Activated T-cell treated with anti-CD3 and anti-CD28 coated beads, Interleukin-2, amount 50 U/mL, for 72 hours (primary cell): Measurements from ENCODE around the gene TUBB2B. TPM values are rescaled to one million over a fixed set of nuclear protein-coding genes. Genes with fewer than 3 reads are reported as not detected.
"Not testable (repeated sequence)": the region's sequence is repeated elsewhere in the genome, so short reads cannot be mapped to it uniquely, and the experiment has no call there.

Experiments used
- ATAC-seq, 2 donors: fragments of 150-1000 bp; cut with Tn5 transposase; replicated peaks in 1 of 2; 2 replicates each; pipeline ENCODE4 v1.10.0; 2021; ENCODE audit warnings: moderate library complexity in 2 of 2, mild to moderate bottlenecking in 1 of 2
- DNase-seq, 2 donors: peaks; one replicate each; pipeline ENCODE4 v3.0.0; 2021 to 2022; ENCODE audit warnings: mixed read lengths in 1 of 2
- H3K27ac Mint-ChIP-seq: one replicate; pipeline ENCODE4 v1.8.0; 2022; ENCODE audit warnings: mild to moderate bottlenecking, moderate library complexity, mixed read lengths
- H3K27me3 Mint-ChIP-seq: one replicate; pipeline ENCODE4 v1.8.0; 2022; ENCODE audit warnings: low read depth, mixed read lengths
- H3K36me3 Mint-ChIP-seq, 2 donors: one replicate each; pipeline ENCODE4 v1.8.0; 2022; ENCODE audit warnings: mixed read lengths in 2 of 2, mild to moderate bottlenecking in 1 of 2; ENCODE audit not compliant: insufficient read depth in 2 of 2
- H3K4me1 Mint-ChIP-seq: one replicate; pipeline ENCODE4 v1.8.0; 2022; ENCODE audit warnings: low read depth, mixed read lengths
- H3K4me3 Mint-ChIP-seq, 2 donors: one replicate each; pipeline ENCODE4 v1.8.0; 2022; ENCODE audit warnings: mild to moderate bottlenecking in 2 of 2, mixed read lengths in 2 of 2, moderate library complexity in 2 of 2
- H3K9me3 Mint-ChIP-seq, 2 donors: one replicate each; pipeline ENCODE4 v1.8.0; 2022; ENCODE audit warnings: mixed read lengths in 2 of 2
- total RNA-seq, 2 donors: library from RNA; stranded (reverse); gene quantifications; one replicate each; pipeline ENCODE4 v1.2.3, GENCODE V29; 2022

Gene TUBB2B
- total RNA-seq, 2 donors from 2014 or later = 0.35 TPM; not detected in 1

DNA sequence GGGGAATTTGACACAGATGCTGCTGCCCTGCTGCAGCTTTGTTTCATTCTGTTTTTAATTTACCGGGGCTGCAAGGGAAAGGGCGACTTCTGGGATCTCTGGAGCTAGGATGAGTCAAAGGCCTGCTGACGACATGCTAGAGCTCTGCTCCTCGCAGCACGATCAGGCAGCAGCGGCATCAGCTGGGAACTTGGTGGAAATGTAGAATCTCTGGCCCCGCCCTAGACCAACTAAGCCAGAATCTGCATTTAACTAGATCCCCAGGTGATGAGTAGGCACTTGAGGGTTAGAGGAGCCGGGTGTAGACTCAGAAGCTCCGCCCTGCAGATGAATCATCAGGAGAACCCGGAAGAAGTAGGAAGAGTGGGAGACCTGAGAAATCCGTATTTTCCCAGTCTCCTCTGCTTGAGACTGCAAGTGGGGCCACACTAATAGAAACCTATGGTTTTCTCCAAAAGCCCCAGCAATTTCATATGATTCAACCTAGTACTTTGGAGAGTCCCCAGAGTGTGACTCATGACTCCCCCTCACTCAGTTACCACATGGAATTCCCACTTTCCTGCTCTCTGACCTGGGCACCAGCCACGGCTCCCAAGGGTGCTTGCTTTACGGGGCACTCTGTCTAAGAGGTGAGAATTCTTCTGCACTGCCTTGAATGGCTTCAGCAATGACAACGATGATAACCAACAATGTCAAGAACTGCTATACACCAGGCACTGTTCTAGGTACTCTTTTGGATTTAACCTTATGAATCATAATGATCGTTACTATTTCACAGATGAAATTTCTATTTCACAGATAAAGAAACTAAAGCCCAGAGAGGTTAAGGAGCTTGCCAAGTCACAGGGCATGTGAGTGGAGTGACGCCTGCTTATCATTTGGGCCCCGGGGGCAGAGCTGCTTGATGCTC, 18.1 kb downstream of the TUBB2B start:
- Mint-ChIP-seq H3K4me1 (peaks cover 25% of the 10 kb centered on the region), H3K27me3 (peaks cover 52% of the 10 kb centered on the region), H3K36me3 (peaks cover 0 to 4% of the 10 kb centered on the region in 2 donors), H3K9me3 (no peaks in the 10 kb centered on the region), H3K27ac (peak overlapping the region; percentile 82), H3K4me3 (peak overlapping the region; percentile 81 to 86)
- DNase-seq = peak; percentile 65 to 69
- ATAC-seq = peak; percentile 88 to 90

- peak overlapping the region; percentile 81 to 86 for H3K4me3 Mint-ChIP-seq
- ATAC-seq (no peak), DNase-seq (no peak)
- no peaks in the 10 kb centered on the region for H3K9me3 Mint-ChIP-seq
- H3K27ac Mint-ChIP-seq = peak overlapping the region; percentile 82
- H3K27me3 Mint-ChIP-seq = peaks cover 55% of the 10 kb centered on the region
- peaks cover 0 to 6% of the 10 kb centered on the region in 2 donors for H3K36me3 Mint-ChIP-seq
- H3K4me1 Mint-ChIP-seq = peaks cover 25% of the 10 kb centered on the region
Observed at GRCh38 chr6:3208775-3209113, 18.7 kb downstream of the TUBB2B start.

DNA sequence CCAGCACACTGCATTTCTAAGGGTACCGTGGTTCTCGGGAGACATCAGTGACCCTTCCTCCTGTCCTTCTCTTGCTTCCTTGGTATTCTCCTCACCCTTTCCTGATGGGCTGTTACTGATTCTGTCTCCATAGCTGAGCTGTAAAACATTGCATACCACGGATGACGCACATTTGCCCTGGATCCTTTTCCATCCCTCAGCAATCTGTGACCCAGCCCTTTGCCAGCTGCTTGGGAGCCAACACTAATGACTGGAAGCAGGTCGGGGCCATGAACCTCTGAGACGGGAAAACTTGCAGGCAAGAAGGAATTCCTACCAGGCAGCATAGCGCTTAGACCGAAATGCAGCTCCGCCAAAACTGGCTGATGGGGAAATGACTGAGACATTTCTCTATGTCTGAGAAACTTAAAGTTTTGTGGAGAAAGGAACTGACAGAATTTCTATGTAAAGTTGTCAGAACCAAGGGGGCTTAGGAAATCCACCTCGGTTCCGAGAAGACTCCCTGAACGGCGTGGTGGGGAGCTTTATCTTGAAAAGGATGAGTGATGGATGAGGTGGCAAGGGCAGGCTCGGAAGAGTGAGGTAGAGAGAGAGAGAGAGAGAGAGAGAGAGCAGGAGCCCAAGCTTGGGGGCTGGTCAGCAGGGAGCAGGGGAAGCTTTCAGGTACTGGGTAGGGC, 19.2 kb downstream of the TUBB2B start:
- no peak for DNase-seq
- H3K27me3 Mint-ChIP-seq = peaks cover 55% of the 10 kb centered on the region
- peaks cover 25% of the 10 kb centered on the region for H3K4me1 Mint-ChIP-seq
- H3K9me3 Mint-ChIP-seq = peaks cover 1 to 2% of the 10 kb centered on the region in 2 donors
- peak overlapping the region; percentile 81 to 86 for H3K4me3 Mint-ChIP-seq
- peak overlapping the region; percentile 82 for H3K27ac Mint-ChIP-seq
- peaks cover 0 to 6% of the 10 kb centered on the region in 2 donors for H3K36me3 Mint-ChIP-seq
- no peak for ATAC-seq

DNA sequence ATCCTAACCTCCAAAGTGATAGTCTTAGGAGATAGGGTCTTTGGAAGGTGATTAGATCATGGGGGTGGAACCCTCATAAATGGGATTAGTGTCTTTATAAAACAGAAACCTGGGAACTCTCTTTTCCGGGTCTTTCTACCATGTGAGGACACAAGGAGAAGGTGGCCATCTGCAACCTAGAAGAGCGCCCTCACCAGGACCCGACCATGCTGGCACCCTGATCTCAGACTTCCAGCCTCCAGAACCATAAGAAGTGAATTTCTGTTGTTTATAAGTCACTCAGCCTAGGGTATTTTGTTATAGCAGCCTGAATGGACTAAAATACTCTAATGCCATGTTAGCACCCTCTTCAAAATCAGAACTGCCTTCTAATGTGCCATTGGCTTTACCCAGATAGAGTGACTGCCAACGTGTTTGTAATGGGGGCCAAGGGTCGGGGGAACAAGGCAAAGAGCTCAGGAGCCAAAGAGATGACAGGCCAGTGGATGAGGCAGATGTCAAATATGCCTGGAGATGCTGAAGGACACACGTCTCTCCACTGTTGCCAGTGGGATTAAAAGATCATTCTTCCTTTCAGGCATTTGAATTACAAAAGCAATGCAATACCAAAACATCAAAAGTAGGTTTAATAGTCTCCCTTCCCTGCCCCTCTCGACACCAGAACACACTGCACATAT, 21.0 kb downstream of the TUBB2B start:
- H3K4me3 Mint-ChIP-seq = no peak overlapping the region
- H3K27ac Mint-ChIP-seq = no peak overlapping the region
- peaks cover 25% of the 10 kb centered on the region for H3K4me1 Mint-ChIP-seq
- peaks cover 0 to 6% of the 10 kb centered on the region in 2 donors for H3K36me3 Mint-ChIP-seq
- H3K9me3 Mint-ChIP-seq = peaks cover 1 to 2% of the 10 kb centered on the region in 2 donors
- DNase-seq (no peak), ATAC-seq (no peak)
- peaks cover 48% of the 10 kb centered on the region for H3K27me3 Mint-ChIP-seq

- DNase-seq = no peak
- no peak for ATAC-seq
- Mint-ChIP-seq H3K27me3 (peaks cover 43% of the 10 kb centered on the region), H3K4me3 (no peak overlapping the region), H3K27ac (no peak overlapping the region), H3K36me3 (peaks cover 0 to 6% of the 10 kb centered on the region in 2 donors), H3K9me3 (peaks cover 1 to 2% of the 10 kb centered on the region in 2 donors), H3K4me1 (peaks cover 25% of the 10 kb centered on the region)
Observed at GRCh38 chr6:3205913-3206312, 21.5 kb downstream of the TUBB2B start.

GRCh38 chr6:3204921-3205320, 22.5 kb downstream of the TUBB2B start:
- Mint-ChIP-seq H3K4me1 (peaks cover 20% of the 10 kb centered on the region), H3K27ac (no peak overlapping the region), H3K9me3 (peaks cover 1 to 2% of the 10 kb centered on the region in 2 donors), H3K27me3 (peaks cover 50% of the 10 kb centered on the region), H3K36me3 (peaks cover 0 to 6% of the 10 kb centered on the region in 2 donors), H3K4me3 (no peak overlapping the region)
- DNase-seq = no peak
- ATAC-seq = no peak

- ATAC-seq (no peak), DNase-seq (no peak)
- Mint-ChIP-seq H3K27me3 (peaks cover 50% of the 10 kb centered on the region), H3K4me1 (peaks cover 3% of the 10 kb centered on the region), H3K27ac (no peak overlapping the region), H3K36me3 (peaks cover 0 to 6% of the 10 kb centered on the region in 2 donors), H3K4me3 (no peak overlapping the region), H3K9me3 (peaks cover 1 to 3% of the 10 kb centered on the region in 2 donors)
Observed at GRCh38 chr6:3202999-3203696, 24.3 kb downstream of the TUBB2B start.

DNA sequence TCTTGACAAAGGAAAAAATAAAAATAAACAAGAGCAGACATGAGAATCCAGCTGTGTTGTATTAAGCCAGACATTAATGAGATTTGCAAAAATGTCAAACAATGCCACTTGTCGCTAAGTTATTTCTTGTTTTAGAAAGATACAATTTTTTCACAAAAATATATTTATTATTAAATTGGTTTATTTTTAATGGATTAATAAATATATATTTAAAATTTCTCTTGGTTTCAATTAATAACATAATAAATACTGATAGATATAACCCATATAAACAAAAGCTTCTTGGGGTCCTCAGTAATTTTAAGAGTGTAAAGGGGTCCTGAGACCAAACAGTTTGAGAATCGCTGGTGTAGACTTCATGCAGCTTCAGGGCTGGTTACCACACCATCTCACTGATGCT, 26.1 kb downstream of the TUBB2B start:
- ATAC-seq = no peak
- Mint-ChIP-seq H3K9me3 (peaks cover 1 to 3% of the 10 kb centered on the region in 2 donors), H3K27me3 (peaks cover 38% of the 10 kb centered on the region), H3K4me1 (no peaks in the 10 kb centered on the region), H3K36me3 (peaks cover 0 to 6% of the 10 kb centered on the region in 2 donors), H3K4me3 (no peak overlapping the region), H3K27ac (no peak overlapping the region)
- DNase-seq = no peak

DNA sequence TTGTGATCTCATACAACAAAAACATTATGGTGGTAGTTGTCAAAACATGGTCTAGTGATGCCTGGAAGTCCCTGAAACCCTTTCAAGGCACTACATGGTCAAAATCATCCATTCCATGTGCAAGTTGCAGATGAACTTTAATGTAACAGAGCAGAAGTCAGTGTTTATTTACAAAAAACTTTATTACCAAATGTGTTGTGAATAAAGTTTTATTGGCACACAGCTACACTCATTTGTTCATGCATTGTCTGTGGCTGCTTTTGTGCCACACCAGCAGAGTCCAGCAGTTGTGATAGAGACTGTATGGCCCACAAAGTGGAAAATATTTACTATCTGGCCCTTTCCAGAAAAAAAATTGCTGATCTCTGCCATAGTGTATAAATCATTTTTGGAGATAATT, 26.8 kb downstream of the TUBB2B start:
- ATAC-seq = no peak
- Mint-ChIP-seq H3K27ac (no peak overlapping the region), H3K9me3 (peaks cover 1 to 3% of the 10 kb centered on the region in 2 donors), H3K27me3 (peaks cover 32% of the 10 kb centered on the region), H3K36me3 (peaks cover 0 to 2% of the 10 kb centered on the region in 2 donors), H3K4me3 (no peak overlapping the region), H3K4me1 (no peaks in the 10 kb centered on the region)
- no peak for DNase-seq

GRCh38 chr6:3199382-3199781, 28.1 kb downstream of the TUBB2B start:
- Mint-ChIP-seq H3K27me3 (peaks cover 26% of the 10 kb centered on the region), H3K4me1 (no peaks in the 10 kb centered on the region), H3K4me3 (no peak overlapping the region), H3K9me3 (peaks cover 1 to 3% of the 10 kb centered on the region in 2 donors), H3K27ac (no peak overlapping the region), H3K36me3 (peaks cover 0 to 2% of the 10 kb centered on the region in 2 donors)
- no peak for ATAC-seq
- no peak for DNase-seq

GRCh38 chr6:3197734-3198133, 29.7 kb downstream of the TUBB2B start:
- H3K4me1 Mint-ChIP-seq, H3K36me3 Mint-ChIP-seq, H3K4me3 Mint-ChIP-seq, H3K27ac Mint-ChIP-seq, ATAC-seq, H3K27me3 Mint-ChIP-seq, DNase-seq, H3K9me3 Mint-ChIP-seq: not testable (repeated sequence)

DNA sequence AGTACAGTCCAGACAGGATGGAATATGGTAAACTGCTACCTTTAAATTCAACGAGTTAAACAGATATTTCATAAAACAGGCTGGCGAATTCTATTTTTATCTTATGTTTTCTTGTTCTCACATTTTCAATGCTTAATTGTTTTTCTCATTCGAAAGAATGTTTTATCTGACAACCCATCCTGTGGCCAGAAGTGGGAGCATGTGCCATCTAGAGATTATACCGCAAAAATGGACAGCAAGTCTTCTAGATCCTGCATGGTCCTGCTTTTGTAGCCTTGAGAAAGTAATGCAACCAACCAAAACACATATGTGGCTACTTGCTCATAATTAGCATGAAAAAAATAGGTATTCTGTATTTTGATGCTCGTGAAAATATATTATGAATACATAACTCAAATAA, 30.7 kb downstream of the TUBB2B start:
- Mint-ChIP-seq H3K4me1 (no peaks in the 10 kb centered on the region), H3K27ac (no peak overlapping the region), H3K27me3 (peaks cover 7% of the 10 kb centered on the region), H3K4me3 (no peak overlapping the region), H3K9me3 (peaks cover 0 to 1% of the 10 kb centered on the region in 2 donors), H3K36me3 (no peaks in the 10 kb centered on the region)
- DNase-seq = no peak
- ATAC-seq = no peak
